Muscle layer of colon (tissue), 2 donors: Measurements from ENCODE around the gene BEGAIN.

Experiments used
- H3K27ac ChIP-seq: one replicate; pipeline ENCODE4 v1.7.0; 2013; ENCODE audit warnings: low read depth, mild to moderate bottlenecking, low read length, moderate library complexity
- H3K27me3 ChIP-seq, 2 donors: one replicate each; pipeline ENCODE4 v1.7.0; 2013; ENCODE audit warnings: low read length in 2 of 2, mild to moderate bottlenecking in 2 of 2; ENCODE audit not compliant: insufficient read depth in 2 of 2, control insufficient read depth in 1 of 2
- H3K36me3 ChIP-seq: one replicate; pipeline ENCODE4 v1.7.0; 2013; ENCODE audit warnings: mild to moderate bottlenecking, low read length; ENCODE audit not compliant: insufficient read depth
- H3K4me1 ChIP-seq: one replicate; pipeline ENCODE4 v1.7.0; 2013; ENCODE audit warnings: mild to moderate bottlenecking, low read length; ENCODE audit not compliant: insufficient read depth
- H3K4me3 ChIP-seq, 2 donors: one replicate each; pipeline ENCODE4 v1.7.0; 2013; ENCODE audit warnings: low read length in 2 of 2, low read depth in 1 of 2, mild to moderate bottlenecking in 1 of 2, moderate library complexity in 1 of 2
- H3K9ac ChIP-seq: one replicate; pipeline ENCODE4 v1.7.0; 2013; ENCODE audit warnings: low read length
- H3K9me3 ChIP-seq: one replicate; pipeline ENCODE4 v1.7.0; 2013; ENCODE audit warnings: mild to moderate bottlenecking, low read length
- donor health status: abdominal sarcoma.
- donor health status: Adenocarcinoma of cecum.

BEGAIN gene

DNA sequence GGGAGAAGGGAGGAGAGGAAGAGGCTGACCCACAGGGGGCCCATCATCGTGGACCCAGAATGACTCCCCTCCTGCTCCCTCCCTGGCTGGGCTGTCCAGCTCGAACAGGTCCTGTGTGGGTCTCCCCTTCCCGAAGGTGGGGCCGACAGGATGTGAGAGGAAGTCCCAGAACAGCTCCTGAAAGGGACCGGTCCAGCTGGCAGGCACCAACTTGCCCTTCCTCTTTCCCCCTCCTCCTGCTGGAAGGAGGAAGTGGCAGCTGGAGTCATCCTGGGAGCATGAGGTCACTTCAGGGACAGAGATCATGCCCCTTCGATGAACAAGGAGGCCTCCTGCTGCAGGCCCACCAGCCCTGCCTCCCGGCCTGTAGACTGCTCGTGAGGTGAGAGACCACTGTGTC, 35.0 kb upstream of the BEGAIN start:
- Histone ChIP-seq H3K9ac (no peak overlapping the region), H3K36me3 (no peaks in the 10 kb centered on the region), H3K9me3 (no peaks in the 10 kb centered on the region), H3K4me3 (no peak overlapping the region), H3K27ac (no peak overlapping the region), H3K27me3 (peaks cover 0 to 4% of the 10 kb centered on the region in 2 donors), H3K4me1 (no peaks in the 10 kb centered on the region)

- no peaks in the 10 kb centered on the region for H3K36me3 ChIP-seq
- no peaks in the 10 kb centered on the region for H3K9me3 ChIP-seq
- no peak overlapping the region for H3K4me3 ChIP-seq
- H3K27ac ChIP-seq, result no peak overlapping the region
- peaks cover 0 to 4% of the 10 kb centered on the region in 2 donors for H3K27me3 ChIP-seq
- no peak overlapping the region for H3K9ac ChIP-seq
- no peaks in the 10 kb centered on the region for H3K4me1 ChIP-seq
These were observed 34.6 kb upstream of the BEGAIN start for GRCh38 chr14:100621806-100622205.

GRCh38 chr14:100620255-100621100, 33.3 kb upstream of the BEGAIN start:
- H3K4me3 ChIP-seq, result no peak overlapping the region
- H3K9me3 ChIP-seq, result no peaks in the 10 kb centered on the region
- H3K9ac ChIP-seq, result no peak overlapping the region
- H3K27ac ChIP-seq, result no peak overlapping the region
- H3K4me1 ChIP-seq, result no peaks in the 10 kb centered on the region
- H3K36me3 ChIP-seq, result no peaks in the 10 kb centered on the region
- peaks cover 0 to 4% of the 10 kb centered on the region in 2 donors for H3K27me3 ChIP-seq

- Histone ChIP-seq H3K27me3 (peaks cover 0 to 4% of the 10 kb centered on the region in 2 donors), H3K9ac (no peak overlapping the region)
These were observed 32.4 kb upstream of the BEGAIN start for GRCh38 chr14:100619396-100620254.

DNA sequence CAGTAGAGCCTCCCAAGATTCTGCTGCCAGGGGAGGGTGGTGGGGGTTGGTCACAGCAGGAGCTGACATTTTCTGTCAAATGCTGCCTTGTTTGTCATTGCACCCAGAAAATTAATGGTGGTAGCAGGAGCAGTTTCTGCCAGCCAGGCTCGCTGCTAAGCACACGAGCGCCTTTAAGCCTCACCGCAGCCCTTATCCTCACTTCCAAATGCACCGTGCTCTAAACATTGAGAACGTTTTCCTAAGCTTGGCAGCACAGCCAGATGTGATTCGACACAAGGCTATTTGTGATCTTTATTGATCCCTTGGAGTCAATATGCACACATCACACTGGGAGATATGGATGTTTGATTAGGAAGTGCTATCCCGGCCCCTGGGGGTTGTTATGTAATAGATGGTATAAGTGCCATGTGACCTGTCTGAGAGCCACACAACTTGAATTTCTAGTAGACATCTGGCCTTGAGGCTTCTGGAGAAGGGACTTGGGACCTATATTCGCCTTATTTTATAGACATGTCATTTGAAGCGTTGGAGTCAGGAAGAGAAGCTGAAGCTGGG, 31.6 kb upstream of the BEGAIN start:
- Histone ChIP-seq H3K27ac (no peak overlapping the region), H3K9me3 (no peaks in the 10 kb centered on the region), H3K4me1 (no peaks in the 10 kb centered on the region), H3K4me3 (no peak overlapping the region), H3K27me3 (peaks cover 0 to 4% of the 10 kb centered on the region in 2 donors), H3K9ac (no peak overlapping the region), H3K36me3 (no peaks in the 10 kb centered on the region)

More at GRCh38 chr14:100619396-100620254, 32.4 kb upstream of the BEGAIN start:
- Histone ChIP-seq H3K36me3 (no peaks in the 10 kb centered on the region), H3K4me3 (no peak overlapping the region), H3K4me1 (no peaks in the 10 kb centered on the region), H3K9me3 (no peaks in the 10 kb centered on the region), H3K27ac (no peak overlapping the region)

DNA sequence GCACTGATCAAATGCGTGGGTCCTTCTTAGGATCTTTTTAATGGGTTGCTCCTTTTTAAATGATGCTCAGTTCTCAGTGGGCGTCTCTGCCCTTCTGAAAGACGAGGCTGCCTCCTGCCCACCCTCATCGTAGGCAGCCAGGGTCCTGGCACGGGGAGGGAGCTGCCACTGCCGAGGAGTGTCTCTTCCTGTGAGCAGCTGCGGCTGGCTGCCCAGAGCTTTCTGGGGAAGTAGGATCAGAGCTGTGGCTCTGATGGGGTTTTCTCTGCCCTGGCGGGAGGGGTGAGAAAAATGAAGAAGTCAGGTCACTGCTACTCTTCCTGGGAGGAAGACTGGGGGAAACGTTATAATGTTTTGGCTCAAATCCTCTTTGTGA, 31.1 kb upstream of the BEGAIN start:
- H3K4me3 ChIP-seq, result no peak overlapping the region
- H3K27ac ChIP-seq, result no peak overlapping the region
- no peaks in the 10 kb centered on the region for H3K4me1 ChIP-seq
- H3K36me3 ChIP-seq, result no peaks in the 10 kb centered on the region
- peaks cover 0 to 4% of the 10 kb centered on the region in 2 donors for H3K27me3 ChIP-seq
- H3K9ac ChIP-seq, result no peak overlapping the region
- no peaks in the 10 kb centered on the region for H3K9me3 ChIP-seq

- no peak overlapping the region for H3K27ac ChIP-seq
- no peak overlapping the region for H3K9ac ChIP-seq
These were observed 30.4 kb upstream of the BEGAIN start for GRCh38 chr14:100617410-100618317.

GRCh38 chr14:100616854-100617409, 29.7 kb upstream of the BEGAIN start:
- Histone ChIP-seq H3K27me3 (peaks cover 0 to 3% of the 10 kb centered on the region in 2 donors), H3K9ac (no peak overlapping the region), H3K36me3 (no peaks in the 10 kb centered on the region), H3K4me3 (no peak overlapping the region), H3K4me1 (no peaks in the 10 kb centered on the region), H3K9me3 (no peaks in the 10 kb centered on the region), H3K27ac (no peak overlapping the region)

More at GRCh38 chr14:100617410-100618317, 30.4 kb upstream of the BEGAIN start:
- Histone ChIP-seq H3K27me3 (peaks cover 0 to 4% of the 10 kb centered on the region in 2 donors), H3K9me3 (no peaks in the 10 kb centered on the region), H3K4me3 (no peak overlapping the region), H3K36me3 (no peaks in the 10 kb centered on the region), H3K4me1 (no peaks in the 10 kb centered on the region)

- Histone ChIP-seq H3K9ac (no peak overlapping the region), H3K36me3 (no peaks in the 10 kb centered on the region), H3K9me3 (no peaks in the 10 kb centered on the region), H3K4me3 (no peak overlapping the region), H3K27me3 (no peaks in the 10 kb centered on the region), H3K27ac (no peak overlapping the region), H3K4me1 (no peaks in the 10 kb centered on the region)
These were observed 28.8 kb upstream of the BEGAIN start for GRCh38 chr14:100615736-100616695.

- Histone ChIP-seq H3K9ac (no peak overlapping the region), H3K4me1 (no peaks in the 10 kb centered on the region), H3K36me3 (no peaks in the 10 kb centered on the region), H3K9me3 (no peaks in the 10 kb centered on the region), H3K4me3 (no peak overlapping the region), H3K27me3 (no peaks in the 10 kb centered on the region), H3K27ac (no peak overlapping the region)
These were observed 27.6 kb upstream of the BEGAIN start for GRCh38 chr14:100614803-100615202.
